ENCODE measurements around the gene CD70.
"Not testable (repeated sequence)": the region's sequence is repeated elsewhere in the genome, so short reads cannot be mapped to it uniquely, and the experiment has no call there.

CD70 gene

DNA sequence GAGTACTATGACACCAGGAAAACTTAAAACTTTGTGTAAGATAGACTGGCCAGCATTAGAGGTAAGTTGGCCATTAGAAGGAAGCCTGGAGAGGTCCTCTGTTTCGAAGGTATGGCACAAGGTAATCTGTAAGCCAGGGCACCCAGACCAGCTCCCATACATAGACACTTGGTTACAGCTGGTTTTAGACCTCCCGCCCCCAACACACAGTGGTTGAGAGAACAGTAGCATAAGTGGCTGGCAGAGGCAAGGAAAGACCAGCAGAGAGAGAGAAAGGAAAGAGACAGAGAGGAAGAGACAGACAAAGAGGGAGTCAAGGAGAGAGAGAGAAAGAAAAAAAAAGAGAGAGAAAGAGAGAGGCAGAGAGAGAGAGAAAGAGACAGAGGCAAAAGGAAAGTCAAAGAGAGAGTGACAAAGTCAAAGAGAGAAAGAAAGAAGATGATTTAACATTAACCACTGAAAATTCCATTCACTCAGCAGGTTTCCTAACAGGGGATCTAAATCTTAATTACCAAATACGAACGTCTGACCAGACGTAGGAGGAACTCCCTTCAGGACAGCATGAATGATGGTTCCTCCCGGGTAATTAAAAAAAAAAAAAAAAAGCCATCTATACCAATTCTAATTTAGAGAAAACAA is 7.4 kb upstream of the CD70 start:
- DNase-seq (ENCODE audit: low read depth in 2 of 3, low spot score in 1 of 3) = not testable (repeated sequence)

DNA sequence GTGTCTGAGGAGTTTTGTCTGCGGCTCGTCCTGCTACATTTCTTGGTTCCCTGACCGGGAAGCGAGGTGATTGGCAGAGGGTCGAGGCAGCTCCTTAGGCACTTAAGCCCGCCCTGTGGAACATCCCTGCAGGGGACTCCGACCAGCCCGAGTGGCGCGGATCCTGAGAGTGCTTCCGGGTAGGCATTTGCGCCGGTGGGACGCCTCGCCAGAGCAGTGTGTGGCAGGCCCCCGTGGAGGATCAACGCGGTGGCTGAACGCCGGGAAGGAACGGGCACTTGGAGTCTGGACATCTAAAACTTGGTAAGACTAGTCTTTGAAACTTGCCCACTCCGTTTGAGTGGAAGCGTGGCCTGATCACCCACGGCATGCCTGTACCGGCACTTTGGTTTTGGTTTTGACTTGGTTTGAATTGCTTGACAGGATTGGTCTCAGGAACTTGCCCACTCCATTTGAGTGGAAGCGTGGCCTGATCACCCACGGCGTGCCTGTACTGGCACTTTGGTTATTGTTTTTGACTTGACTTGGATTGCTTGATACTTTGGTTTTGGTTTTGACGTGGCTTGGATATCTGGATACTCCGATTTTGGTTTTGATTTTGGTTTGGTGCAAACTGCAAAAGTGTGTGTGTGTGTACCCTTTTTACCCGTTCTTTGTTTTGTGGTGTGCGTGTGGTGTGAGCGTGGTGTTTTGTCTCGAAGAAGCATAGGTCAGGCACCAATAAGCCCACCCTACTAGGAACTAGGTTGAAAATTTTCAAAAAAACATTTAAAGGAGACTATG is 6.7 kb upstream of the CD70 start:
- DNase-seq (ENCODE audit: low read depth in 2 of 3, low spot score in 1 of 3) = not testable (repeated sequence)

GRCh38 chr19:6596621-6597020 is 5.7 kb upstream of the CD70 start:
- DNase-seq (ENCODE audit: low read depth in 2 of 3, low spot score in 1 of 3) = no peak

DNA sequence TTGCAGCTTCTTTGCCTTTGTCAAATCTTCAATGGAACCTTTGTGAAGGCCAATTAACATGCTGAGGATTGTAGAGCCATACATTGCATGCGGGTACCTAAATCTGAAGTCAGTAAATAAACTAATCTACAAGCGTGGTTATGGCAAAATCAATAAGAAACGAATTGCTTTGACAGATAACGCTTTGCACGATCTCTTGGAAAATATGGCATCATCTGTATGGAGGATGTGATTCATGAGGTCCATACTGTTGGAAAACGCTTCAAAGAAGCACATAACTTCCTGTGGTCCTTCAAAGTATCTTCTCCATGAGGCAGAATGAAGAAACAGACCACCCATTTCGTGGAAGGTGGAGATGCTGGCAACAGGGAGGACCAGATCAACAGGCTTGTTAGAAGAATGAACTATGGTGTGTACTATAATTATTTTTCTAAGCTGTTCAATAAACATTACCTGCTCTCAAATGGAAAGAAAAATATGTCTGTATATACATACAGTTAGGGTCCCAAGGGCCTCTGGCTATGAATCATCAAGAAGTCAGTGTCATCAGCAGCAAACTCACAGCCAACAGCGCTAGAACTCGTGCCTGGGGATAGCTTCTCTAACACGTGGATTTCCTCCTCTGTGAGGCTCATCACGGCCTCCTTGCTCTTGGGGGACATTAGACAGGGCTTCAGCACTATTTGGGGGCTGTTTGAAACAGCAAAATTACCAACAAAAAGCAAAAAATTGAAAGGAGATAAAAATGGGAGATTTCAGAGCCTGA is 2.9 kb upstream of the CD70 start:
- no peak for DNase-seq (ENCODE audit: low read depth in 2 of 3, low spot score in 1 of 3)

DNA sequence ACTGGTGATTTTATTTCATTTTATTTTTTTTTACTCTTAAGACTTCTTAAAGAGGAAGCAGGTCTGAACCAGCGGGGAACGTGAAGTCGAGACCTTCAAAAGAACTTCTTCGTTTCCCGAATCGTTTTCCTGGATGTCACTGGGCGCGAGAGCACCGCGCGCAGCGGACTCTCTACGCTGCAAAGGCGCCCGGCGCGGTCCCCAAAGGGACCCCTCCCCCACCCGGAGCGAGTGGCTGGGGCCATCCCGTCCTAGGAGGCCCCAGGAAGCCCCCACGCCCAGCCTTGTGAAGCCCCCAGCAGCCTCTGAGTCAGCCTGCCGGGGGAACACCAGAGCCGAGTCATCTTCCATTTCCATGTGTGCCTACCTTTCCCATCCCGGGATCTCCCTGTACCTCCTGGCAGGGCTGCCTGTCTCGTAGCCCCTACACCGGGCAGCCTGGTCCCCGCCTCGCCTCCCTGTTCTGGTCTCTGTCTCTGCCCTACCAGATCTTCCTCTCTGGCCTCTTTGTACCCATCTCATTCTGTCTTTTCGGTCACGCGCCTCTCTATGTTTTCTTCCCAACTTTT is 608 bp downstream of the CD70 start:
- DNase-seq (ENCODE audit: low read depth in 2 of 3, low spot score in 1 of 3) = no peak

GRCh38 chr19:6589711-6590257 is 1.2 kb downstream of the CD70 start:
- no peak for DNase-seq (ENCODE audit: low read depth in 2 of 3, low spot score in 1 of 3)

- DNase-seq (ENCODE audit: low read depth in 2 of 3, low spot score in 1 of 3) = no peak
These were observed 2.2 kb downstream of the CD70 start for GRCh38 chr19:6588508-6589345.

GRCh38 chr19:6587998-6588507 is 2.9 kb downstream of the CD70 start:
- DNase-seq (ENCODE audit: low read depth in 2 of 3, low spot score in 1 of 3) = no peak

DNA sequence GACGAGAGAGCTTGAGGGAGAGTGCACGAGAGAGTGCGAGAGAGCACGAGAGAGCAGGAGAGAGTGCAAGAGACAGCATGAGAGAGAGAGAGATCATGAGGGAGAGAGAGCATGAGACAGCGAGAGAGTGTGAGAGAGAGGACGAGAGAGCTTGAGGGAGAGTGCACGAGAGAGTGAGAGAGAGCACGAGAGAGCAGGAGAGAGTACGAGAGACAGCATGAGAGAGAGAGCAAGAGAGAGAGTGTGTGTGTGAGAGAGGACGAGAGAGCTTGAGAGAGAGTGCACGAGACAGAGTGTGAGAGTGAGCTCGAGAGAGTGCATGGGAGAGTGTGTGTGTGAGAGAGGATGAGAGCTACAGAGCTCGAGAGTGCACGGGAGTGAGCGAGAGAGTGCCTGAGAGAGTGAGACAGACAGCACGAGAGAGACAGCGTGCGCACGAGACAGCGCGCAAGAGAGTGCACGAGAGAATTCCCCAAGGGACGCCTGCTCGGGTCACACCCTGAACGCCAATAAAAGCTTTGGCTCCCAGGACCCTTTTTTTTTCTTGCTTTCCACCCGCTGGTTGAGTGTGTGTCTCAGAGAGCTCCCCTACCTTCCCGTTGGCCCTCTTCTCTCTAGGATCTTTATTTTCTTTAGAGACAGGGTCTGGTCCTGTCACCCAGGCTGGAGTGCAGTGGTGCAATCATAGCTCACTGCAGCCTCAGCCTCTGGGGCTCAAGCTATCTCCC is 3.7 kb downstream of the CD70 start:
- no peak for DNase-seq (ENCODE audit: low read depth in 2 of 3, low spot score in 1 of 3)

GRCh38 chr19:6586726-6587092 is 4.2 kb downstream of the CD70 start:
- DNase-seq (ENCODE audit: low read depth in 2 of 3, low spot score in 1 of 3) = no peak

DNA sequence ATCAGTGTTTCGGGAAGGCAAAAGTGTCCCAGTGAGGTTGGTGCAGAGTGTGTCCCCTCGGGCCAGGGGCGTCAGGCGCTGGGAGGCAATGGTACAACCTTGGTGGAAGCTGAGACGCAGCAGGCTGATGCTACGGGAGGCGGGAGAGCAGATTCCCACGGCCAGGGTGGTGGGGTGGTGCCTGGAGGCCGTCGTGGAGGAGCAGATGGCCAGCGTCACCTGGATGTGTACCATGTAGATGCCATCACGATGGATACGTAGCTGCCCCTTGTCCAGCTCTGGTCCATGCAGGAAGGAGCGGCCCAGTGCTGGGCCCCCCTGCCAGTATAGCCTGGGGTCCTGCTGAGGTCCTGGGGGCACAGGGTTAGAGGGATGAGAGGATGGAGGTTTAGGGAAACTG is 4.9 kb downstream of the CD70 start:
- DNase-seq (ENCODE audit: low read depth in 2 of 3, low spot score in 1 of 3) = no peak

DNA sequence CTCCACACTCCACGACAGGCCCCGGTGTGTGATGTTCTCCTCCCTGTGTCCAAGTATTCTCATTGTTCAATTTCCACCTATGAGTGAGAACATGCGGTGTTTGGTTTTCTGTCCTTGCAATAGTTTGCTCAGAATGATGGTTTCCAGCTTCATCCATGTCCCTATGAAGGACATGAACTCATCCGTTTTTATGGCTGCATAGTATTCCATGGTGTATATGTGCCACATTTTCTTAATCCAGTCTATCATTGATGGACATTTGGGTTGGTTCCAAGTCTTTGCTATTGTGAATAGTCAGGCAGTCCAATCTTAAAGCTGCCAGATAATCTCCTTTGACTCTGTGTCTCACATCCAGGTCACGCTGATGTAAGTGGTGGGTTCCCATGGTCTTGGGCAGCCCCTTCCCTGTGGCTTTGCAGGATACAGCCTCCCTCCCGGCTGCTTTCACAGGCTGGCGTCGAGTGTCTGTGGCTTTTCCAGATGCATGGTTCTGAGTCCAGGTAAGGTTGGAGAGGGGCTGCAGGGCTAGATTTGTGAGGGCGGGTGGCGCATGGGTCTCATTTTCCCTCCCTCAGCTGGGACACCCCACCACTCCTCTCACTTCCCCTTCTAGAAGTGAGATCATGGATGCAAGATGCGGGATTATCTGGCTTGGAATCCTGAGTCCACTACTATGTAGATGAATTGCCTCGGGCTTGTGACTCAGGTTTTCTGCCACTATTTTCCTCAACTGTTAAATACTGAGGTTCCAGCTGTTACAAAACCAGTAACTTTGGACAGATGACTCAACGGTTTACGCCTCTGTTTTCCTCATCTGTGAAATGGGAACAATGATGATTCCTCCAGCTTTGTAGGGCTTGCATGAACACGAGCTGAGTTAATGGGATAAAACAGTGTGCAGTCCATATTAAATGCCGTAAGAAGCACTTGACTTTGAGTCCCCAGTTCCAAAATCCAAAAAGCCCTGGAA is 8.2 kb downstream of the CD70 start:
- DNase-seq (ENCODE audit: low read depth in 2 of 3, low spot score in 1 of 3) = not testable (repeated sequence)

GRCh38 chr19:6580313-6580712 is 10.6 kb downstream of the CD70 start:
- DNase-seq (ENCODE audit: low read depth in 2 of 3, low spot score in 1 of 3) = no peak

DNA sequence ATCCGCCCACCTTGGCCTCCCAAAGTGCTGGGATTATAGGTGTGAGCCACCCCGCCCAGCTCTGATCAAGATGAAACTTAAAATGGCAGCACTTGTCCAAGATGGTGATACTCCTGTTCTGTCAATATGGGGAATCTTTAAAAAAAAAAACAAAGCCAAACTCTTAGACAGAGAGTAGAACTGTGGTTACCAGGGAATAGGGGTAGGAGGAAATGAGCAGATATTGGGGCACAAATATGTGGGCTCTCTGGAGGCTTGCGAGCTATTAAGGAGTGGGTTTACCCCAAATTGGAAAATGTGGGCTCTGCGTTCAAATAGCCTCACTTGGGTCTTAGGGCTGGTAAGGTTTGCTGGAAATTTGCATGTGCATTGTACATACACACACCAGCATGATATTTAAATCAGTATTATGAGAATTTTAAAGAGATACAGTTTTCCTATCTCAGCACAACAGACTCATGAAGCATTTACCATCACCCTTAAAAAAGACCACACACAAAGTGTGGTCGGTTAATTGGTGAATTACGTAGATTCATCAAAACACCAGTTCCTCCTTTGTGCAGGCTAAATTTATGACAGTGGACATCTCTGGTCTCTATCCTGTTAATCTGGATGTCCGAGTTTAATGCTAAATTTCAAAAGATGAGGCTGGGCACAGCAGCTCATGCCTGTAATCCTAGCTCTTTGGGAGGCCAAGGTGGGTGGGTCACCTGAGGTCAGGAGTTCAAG is 11.3 kb downstream of the CD70 start:
- DNase-seq (ENCODE audit: low read depth in 2 of 3, low spot score in 1 of 3) = no peak

DNA sequence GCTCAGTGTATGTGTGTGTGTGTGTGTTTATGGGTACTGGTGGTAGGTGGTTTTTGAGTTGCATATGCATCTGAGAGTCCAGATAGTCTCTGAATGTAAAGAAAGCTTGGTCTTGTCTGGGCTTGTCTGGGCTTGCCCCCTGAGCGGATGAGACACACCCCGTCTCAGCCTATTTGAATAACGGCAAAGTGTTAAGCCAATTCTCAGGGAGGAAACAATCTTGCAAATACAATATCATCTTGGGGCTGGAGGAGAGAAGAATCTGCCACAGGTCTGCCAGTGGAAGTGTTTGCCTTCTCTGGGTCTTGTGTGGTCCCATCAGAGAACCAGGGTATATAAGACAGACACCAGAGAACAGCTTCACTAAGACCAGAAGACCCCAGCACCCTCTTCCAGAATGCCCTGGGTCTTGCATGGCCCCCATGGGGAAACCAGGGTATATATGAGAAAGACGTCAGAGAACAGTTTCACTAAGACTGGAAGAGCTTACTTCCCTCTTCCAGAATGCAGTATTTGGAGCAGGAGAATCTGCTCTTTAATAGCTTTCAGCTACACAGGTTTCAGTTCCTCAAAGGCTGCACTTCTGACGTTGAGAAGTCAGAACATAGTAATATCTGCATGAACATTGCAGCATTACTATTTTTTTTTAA is 13.3 kb downstream of the CD70 start:
- DNase-seq (ENCODE audit: low read depth in 2 of 3, low spot score in 1 of 3) = no peak

DNA sequence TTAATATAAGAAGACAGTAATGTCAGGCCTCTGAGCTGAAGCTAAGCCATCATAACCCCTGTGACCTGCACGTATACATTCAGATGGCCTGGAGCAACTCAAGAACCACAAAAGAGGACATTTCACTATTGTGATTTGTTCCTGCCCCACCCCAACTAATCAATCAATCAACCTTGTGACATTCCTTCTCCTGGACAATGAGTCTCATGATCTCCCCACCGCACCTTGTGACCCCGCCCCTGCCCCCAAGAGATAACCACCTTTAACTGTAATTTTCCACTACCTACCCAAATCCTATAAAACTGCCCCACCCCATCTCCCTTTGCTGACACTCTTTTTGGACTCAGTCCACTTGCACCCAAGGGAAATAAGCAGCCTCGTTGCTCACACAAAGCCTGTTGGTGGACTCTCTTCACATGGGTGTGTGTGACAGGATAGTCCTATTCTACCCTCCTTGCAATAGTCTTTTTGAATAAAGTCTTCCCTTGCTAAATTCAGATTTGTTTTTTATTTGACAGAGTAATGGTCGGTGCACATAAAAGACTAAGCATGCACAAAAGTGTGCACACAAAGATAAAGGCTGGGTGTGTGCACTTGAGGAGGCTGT is 14.0 kb downstream of the CD70 start:
- no peak for DNase-seq (ENCODE audit: low read depth in 2 of 3, low spot score in 1 of 3)

GRCh38 chr19:6573350-6573749 is 17.6 kb downstream of the CD70 start:
- DNase-seq (ENCODE audit: low read depth in 2 of 3, low spot score in 1 of 3) = no peak
